GM12865 (cell line): ENCODE data around the gene CCSER1.
"Not testable (repeated sequence)": the region's sequence is repeated elsewhere in the genome, so short reads cannot be mapped to it uniquely, and the experiment has no call there.

Experiments used
- DNase-seq: peaks from one replicate; pipeline ENCODE4 v3.0.0; 2010; ENCODE audit warnings: low read depth
- H3K4me3 ChIP-seq: 2 replicates; pipeline ENCODE4 v1.5.1; 2011; ENCODE audit warnings: mild to moderate bottlenecking, low read depth, low read length, control low read depth
- TF ChIP-seq, protein P1 (sequence below): IDR thresholded peaks from 2 replicates; pipeline ENCODE4 v1.5.1; 2011; ENCODE audit warnings: low read length, control low read depth, low read depth, inconsistent platforms; ENCODE audit not compliant: insufficient read depth; ENCODE audit errors: missing control alignments

CCSER1 gene

GRCh38 chr4:90457817-90458216 is 330.6 kb downstream of the CCSER1 start:
- H3K4me3 ChIP-seq, result no peak overlapping the region
- TF ChIP-seq, protein P1, sequence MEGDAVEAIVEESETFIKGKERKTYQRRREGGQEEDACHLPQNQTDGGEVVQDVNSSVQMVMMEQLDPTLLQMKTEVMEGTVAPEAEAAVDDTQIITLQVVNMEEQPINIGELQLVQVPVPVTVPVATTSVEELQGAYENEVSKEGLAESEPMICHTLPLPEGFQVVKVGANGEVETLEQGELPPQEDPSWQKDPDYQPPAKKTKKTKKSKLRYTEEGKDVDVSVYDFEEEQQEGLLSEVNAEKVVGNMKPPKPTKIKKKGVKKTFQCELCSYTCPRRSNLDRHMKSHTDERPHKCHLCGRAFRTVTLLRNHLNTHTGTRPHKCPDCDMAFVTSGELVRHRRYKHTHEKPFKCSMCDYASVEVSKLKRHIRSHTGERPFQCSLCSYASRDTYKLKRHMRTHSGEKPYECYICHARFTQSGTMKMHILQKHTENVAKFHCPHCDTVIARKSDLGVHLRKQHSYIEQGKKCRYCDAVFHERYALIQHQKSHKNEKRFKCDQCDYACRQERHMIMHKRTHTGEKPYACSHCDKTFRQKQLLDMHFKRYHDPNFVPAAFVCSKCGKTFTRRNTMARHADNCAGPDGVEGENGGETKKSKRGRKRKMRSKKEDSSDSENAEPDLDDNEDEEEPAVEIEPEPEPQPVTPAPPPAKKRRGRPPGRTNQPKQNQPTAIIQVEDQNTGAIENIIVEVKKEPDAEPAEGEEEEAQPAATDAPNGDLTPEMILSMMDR, result no peak
- no peak for DNase-seq

DNA sequence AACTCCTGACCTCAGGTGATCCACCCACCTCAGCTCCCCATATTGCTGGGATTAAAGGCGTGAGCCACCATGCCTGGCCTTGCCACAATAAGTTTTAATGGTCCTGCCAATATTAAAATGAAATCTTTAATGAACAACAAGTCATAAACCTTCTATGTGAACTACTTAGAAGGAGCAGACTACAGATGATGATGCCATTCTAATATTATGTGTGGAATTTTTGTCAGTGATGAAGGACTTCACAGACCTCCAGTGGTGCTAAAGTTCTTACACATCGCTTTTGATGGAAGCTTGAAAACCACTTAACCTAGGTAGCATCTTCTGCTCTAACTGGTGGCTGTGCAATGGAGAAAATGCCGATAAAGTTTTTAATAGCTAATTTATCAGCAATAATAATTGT is 331.4 kb downstream of the CCSER1 start:
- no peak overlapping the region for H3K4me3 ChIP-seq
- no peak for DNase-seq
- TF ChIP-seq, protein P1, result no peak

DNA sequence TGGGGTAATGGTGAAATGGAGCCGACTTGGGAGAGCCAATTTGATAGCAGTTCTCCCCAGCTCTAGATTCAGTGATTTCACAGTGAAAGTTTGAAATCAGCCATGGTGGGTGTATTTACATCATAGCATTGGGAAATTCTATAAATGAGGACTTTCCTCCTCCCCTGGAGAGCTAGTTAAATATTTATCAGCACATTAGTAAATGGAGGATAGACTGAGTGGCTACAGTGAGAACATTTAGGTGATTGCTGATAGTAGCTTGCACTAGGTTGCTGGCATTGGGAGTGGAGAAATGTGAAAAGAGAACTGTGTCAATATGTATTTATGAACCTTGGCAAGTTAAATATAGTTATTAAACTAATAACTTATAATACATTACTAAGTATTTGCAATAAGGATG is 347.3 kb downstream of the CCSER1 start:
- no peak overlapping the region for H3K4me3 ChIP-seq
- TF ChIP-seq, protein P1, result no peak
- DNase-seq, result no peak

DNA sequence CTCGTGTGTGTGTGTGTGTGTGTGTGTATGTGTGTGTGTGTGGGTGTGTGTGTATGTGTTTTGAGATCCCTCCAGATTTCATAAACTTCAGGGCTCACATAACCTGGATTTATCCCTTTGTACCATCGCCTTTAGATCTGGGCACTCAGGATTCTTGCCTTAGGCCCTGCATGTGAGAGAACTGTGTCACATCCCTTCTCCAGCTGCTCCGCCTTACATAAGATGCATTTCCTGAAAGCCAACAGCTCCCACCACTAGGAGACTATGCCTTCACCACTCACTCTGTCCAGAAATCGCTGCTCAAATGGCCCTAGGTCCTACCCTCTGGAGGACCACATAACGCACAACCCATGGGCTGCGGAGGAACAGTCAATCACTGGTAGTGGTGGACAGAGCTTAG is 348.8 kb downstream of the CCSER1 start:
- no peak for DNase-seq
- TF ChIP-seq, protein P1, result no peak
- H3K4me3 ChIP-seq, result no peak overlapping the region

GRCh38 chr4:90476586-90476985 is 349.4 kb downstream of the CCSER1 start:
- DNase-seq, result no peak
- TF ChIP-seq, protein P1, result no peak
- H3K4me3 ChIP-seq, result no peak overlapping the region

DNA sequence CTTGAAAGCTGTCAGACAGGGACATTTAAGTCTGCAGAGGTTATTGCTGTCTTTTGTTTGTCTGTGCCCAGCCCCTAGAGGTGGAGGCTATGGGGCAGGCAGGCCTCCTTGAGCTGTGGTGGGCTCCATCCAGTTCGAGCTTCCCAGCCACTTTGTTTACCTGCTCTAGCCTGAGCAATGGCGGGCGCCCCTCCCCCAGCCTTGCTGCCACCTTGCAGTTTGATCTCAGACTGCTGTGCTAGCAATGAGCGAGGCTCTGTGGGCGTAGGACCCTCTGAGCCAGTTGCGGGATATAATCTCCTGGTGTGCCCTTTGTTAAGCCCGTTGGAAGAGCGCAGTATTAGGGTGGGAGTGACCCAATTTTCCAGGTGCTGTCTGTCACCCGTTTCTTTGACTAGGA is 357.7 kb downstream of the CCSER1 start:
- DNase-seq, H3K4me3 ChIP-seq: not testable (repeated sequence)

GRCh38 chr4:90486346-90486745 is 359.2 kb downstream of the CCSER1 start:
- TF ChIP-seq, protein P1, result no peak
- H3K4me3 ChIP-seq, result no peak overlapping the region
- no peak for DNase-seq
